ENCODE measurements around the gene OLIG2.

DNA sequence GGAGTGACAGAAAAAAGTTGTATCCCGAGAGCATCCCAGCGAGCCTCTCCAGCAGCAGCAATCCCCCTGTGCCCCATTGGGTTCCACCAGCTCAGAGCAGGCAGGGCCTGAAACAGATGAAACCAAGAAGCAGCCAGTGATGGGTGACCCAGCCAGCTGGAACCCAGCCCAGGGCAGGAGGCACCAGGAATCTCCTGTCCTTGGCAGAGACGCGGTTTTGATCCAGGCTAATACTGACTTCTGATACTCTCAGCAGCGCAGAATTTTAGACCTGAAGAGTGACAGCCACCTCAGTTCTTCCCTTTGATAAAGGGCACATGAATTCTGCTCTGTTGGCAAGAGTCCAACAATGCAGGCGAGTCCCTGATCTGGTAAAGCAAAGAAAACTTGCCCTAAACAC is 32.8 kb downstream of the OLIG2 start:
- TF ChIP-seq POLR2A (IDR thresholded peaks at IDR 0.05): no peak
- TF ChIP-seq, protein P1, sequence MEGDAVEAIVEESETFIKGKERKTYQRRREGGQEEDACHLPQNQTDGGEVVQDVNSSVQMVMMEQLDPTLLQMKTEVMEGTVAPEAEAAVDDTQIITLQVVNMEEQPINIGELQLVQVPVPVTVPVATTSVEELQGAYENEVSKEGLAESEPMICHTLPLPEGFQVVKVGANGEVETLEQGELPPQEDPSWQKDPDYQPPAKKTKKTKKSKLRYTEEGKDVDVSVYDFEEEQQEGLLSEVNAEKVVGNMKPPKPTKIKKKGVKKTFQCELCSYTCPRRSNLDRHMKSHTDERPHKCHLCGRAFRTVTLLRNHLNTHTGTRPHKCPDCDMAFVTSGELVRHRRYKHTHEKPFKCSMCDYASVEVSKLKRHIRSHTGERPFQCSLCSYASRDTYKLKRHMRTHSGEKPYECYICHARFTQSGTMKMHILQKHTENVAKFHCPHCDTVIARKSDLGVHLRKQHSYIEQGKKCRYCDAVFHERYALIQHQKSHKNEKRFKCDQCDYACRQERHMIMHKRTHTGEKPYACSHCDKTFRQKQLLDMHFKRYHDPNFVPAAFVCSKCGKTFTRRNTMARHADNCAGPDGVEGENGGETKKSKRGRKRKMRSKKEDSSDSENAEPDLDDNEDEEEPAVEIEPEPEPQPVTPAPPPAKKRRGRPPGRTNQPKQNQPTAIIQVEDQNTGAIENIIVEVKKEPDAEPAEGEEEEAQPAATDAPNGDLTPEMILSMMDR (IDR thresholded peaks at IDR 0.05): no peak
